Hepatocyte (in vitro differentiated cells): ENCODE results near the gene RGN.

ENCODE experiments used
- EZH2 ChIP-seq: fragments of 200-600 bp; sonication (generic); IDR thresholded peaks from 2 replicates; pipeline ENCODE4 v1.6.1; 2016; ENCODE audit warnings: antibody characterized with exemption, mild to moderate bottlenecking, borderline replicate concordance
- TF ChIP-seq, protein P1 (sequence below): fragments of 200-600 bp; sonication (generic); IDR thresholded peaks from 2 replicates; pipeline ENCODE4 v1.5.1; 2016; ENCODE audit warnings: antibody characterized with exemption, mild to moderate bottlenecking; ENCODE audit not compliant: poor library complexity

DNA sequence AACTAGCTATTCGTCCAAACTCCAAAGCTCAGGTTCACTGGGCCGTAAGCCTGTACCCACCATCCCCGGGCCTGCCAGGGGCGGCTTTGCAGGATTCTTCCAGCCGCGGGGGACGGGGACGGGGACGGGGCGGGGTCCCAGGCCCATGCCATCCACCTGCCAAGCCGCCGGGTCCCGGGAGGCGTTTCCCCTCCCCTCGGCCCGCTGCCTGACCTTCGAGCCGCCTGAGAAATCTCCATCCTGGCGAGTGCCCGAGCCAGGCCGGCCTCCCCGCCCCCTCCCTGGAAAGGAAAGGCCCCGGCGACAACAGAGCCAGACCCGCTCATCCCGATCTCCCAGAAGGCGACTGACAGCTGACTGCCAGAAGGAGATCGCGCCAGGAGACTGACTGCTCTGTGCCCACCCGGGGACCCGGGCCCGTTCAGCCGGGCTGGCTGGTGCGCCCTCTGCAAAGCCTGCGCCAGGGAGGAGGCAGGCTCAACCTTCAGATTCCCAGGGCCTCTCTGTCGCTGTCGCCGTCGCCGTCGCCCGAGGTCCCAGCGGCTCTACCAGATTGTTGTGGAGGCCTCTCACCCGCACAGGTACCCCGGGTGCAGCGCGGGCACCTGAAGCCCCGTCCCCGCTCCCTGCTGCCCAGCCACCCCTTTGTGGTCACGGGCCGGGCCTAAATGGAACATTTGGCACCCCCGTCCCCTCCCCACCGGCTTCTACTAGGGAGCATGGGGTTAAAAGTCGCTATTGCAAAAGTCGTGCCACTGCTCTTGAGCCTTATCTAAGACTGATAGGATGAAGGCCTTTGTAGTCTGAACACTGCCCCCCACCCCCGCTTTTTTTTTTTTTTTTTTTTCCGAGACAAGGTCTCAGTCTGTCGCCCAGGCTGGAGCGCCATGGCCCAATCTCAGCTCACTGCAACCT, at the start of gene RGN:
- TF ChIP-seq, protein P1, sequence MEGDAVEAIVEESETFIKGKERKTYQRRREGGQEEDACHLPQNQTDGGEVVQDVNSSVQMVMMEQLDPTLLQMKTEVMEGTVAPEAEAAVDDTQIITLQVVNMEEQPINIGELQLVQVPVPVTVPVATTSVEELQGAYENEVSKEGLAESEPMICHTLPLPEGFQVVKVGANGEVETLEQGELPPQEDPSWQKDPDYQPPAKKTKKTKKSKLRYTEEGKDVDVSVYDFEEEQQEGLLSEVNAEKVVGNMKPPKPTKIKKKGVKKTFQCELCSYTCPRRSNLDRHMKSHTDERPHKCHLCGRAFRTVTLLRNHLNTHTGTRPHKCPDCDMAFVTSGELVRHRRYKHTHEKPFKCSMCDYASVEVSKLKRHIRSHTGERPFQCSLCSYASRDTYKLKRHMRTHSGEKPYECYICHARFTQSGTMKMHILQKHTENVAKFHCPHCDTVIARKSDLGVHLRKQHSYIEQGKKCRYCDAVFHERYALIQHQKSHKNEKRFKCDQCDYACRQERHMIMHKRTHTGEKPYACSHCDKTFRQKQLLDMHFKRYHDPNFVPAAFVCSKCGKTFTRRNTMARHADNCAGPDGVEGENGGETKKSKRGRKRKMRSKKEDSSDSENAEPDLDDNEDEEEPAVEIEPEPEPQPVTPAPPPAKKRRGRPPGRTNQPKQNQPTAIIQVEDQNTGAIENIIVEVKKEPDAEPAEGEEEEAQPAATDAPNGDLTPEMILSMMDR = no peak
- no peak for TF ChIP-seq EZH2
